K562 (cell line): ENCODE measurements around the gene TXNIP. TPM values are rescaled to one million over a fixed set of nuclear protein-coding genes. Genes with fewer than 3 reads are reported as not detected.

Experiments used
- CC2D1A ChIP-seq: fragments of 450-650 bp; IDR thresholded peaks from 2 replicates; pipeline ENCODE4 v1.6.1; 2017; ENCODE audit warnings: mild to moderate bottlenecking
- DACH1 ChIP-seq: fragments of 450-650 bp; IDR thresholded peaks from 2 replicates; pipeline ENCODE4 v1.6.1; 2018; ENCODE audit not compliant: partially characterized antibody
- FOXJ2 ChIP-seq: fragments of 200-800 bp; sonication (Bioruptor generic); IDR thresholded peaks from 2 replicates; pipeline ENCODE4 v1.6.1; 2016; ENCODE audit warnings: missing genetic modification characterization, missing compliant biosample characterization
- GABPB1 ChIP-seq: sonication (generic); formaldehyde crosslinking; IDR thresholded peaks from 2 replicates; pipeline ENCODE4 v1.8.0; 2022; ENCODE audit warnings: mild to moderate bottlenecking, missing genetic modification reagents
- GABPB2 ChIP-seq: fragments of 250-450 bp; sonication (Bioruptor Pico); conservative IDR thresholded peaks from 2 replicates; pipeline ENCODE4 v1.5.1; 2021; ENCODE audit warnings: mild to moderate bottlenecking
- KDM4B ChIP-seq, 2 experiments: fragments of 450-650 bp in 1 of 2; sonication (generic) in 1 of 2; IDR thresholded peaks; 2 replicates each; pipeline ENCODE4 v1.6.1; 2016 to 2017; ENCODE audit warnings: borderline replicate concordance in 2 of 2, antibody characterized with exemption in 1 of 2, low read depth in 1 of 2, mild to moderate bottlenecking in 1 of 2
- NCOA4 ChIP-seq: fragments of 450-650 bp; IDR thresholded peaks from 2 replicates; pipeline ENCODE4 v1.6.1; 2018; ENCODE audit warnings: mild to moderate bottlenecking; ENCODE audit not compliant: partially characterized antibody
- NKRF ChIP-seq: fragments of 450-650 bp; IDR thresholded peaks from 2 replicates; pipeline ENCODE4 v1.6.1; 2016; ENCODE audit warnings: borderline replicate concordance
- NR2C2 ChIP-seq, 2 experiments: fragments of 200-800 bp in 1 of 2; sonication (Bioruptor generic) in 1 of 2; sonication (generic) in 1 of 2; formaldehyde crosslinking in 1 of 2; IDR thresholded peaks; 2 replicates each; pipeline versions ENCODE4 v1.6.1 to v1.8.0; 2016 to 2022; ENCODE audit warnings: mild to moderate bottlenecking in 1 of 2, missing compliant biosample characterization in 1 of 2, missing genetic modification characterization in 1 of 2, missing genetic modification reagents in 1 of 2
- POLR2H ChIP-seq: IDR thresholded peaks from 2 replicates; pipeline ENCODE4 v1.6.1; 2016; ENCODE audit warnings: missing genetic modification characterization, low read depth, mild to moderate bottlenecking, control low read depth, missing compliant biosample characterization, moderate library complexity
- RAD21 ChIP-seq, 2 experiments: fragments of 250-450 bp in 1 of 2; fragments of 450-650 bp in 1 of 2; sonication (Bioruptor Pico) in 1 of 2; formaldehyde crosslinking in 1 of 2; IDR thresholded peaks in 1 of 2; conservative IDR thresholded peaks in 1 of 2; 2 replicates each; pipeline versions ENCODE4 v1.4.0 to v1.8.0; 2020 to 2022; ENCODE audit warnings: mild to moderate bottlenecking in 2 of 2, moderate library complexity in 1 of 2
- RCOR1 ChIP-seq, 2 experiments: IDR thresholded peaks; 2 replicates each; pipeline ENCODE4 v1.6.1; 2012; ENCODE audit warnings: low read depth in 2 of 2, low read length in 2 of 2, borderline replicate concordance in 1 of 2, improper control_type of control experiment in 1 of 2
- SMARCE1 ChIP-seq: fragments of 450-650 bp; IDR thresholded peaks from 2 replicates; pipeline ENCODE4 v1.7.1; 2016; ENCODE audit warnings: mild to moderate bottlenecking
- ZC3H11A ChIP-seq: IDR thresholded peaks from 2 replicates; pipeline ENCODE4 v1.6.1; 2012; ENCODE audit warnings: low read depth, low read length, improper control_type of control experiment
- ZFP1 ChIP-seq: fragments of 450-650 bp; formaldehyde crosslinking; IDR thresholded peaks from 2 replicates; pipeline ENCODE4 v1.4.0; 2020; ENCODE audit warnings: mild to moderate bottlenecking, mixed read lengths
- ZNF507 ChIP-seq: conservative IDR thresholded peaks from 2 replicates; pipeline ENCODE4 v1.6.1; 2017; ENCODE audit warnings: missing genetic modification characterization, missing compliant biosample characterization
- ZNF644 ChIP-seq: fragments of 200-800 bp; sonication (Bioruptor generic); IDR thresholded peaks from 2 replicates; pipeline ENCODE4 v1.6.1; 2016; ENCODE audit warnings: low read depth, missing genetic modification characterization, missing compliant biosample characterization
- polyA plus RNA-seq, 8 experiments: library from polyadenylated mRNA; depleted of rRNA in 4 of 8; stranded (reverse) in 5 of 8; unstranded in 3 of 8; fragments of >200 nt; fragmentation: Nextera tagmentation in 2 of 8; fragmentation: Illumina TruSeq in 1 of 8; extraction: Ambion mirVana in 2 of 8; extraction: Trizol in 1 of 8; gene quantifications; 2 replicates each; pipeline versions ENCODE4 v1.2.1 to v1.2.3, GENCODE V29; 2011 to 2014; ENCODE audit warnings: inconsistent platforms in 1 of 8, missing spikeins in 1 of 8
- total RNA-seq, 7 experiments: library from RNA; depleted of rRNA in 6 of 7; stranded (reverse); fragments of >200 nt in 6 of 7; fragmentation: Illumina TruSeq in 2 of 7; extraction: Trizol in 2 of 7; gene quantifications; 2 replicates each; pipeline versions ENCODE4 v1.2.1 to v1.2.3, GENCODE V29; 2011 to 2021; ENCODE audit warnings: low replicate concordance in 1 of 7
- TF ChIP-seq, protein P1 (sequence below): fragments of 250-450 bp; sonication (Bioruptor Pico); IDR thresholded peaks from 2 replicates; pipeline ENCODE4 v1.5.0; 2020; ENCODE audit warnings: mild to moderate bottlenecking
- TF ChIP-seq, protein P2 (sequence below): sonication (generic); formaldehyde crosslinking; IDR thresholded peaks from 2 replicates; pipeline ENCODE4 v1.8.0; 2022; ENCODE audit warnings: missing genetic modification reagents, mild to moderate bottlenecking, moderate library complexity, borderline replicate concordance
- TF ChIP-seq, protein P3 (sequence below): sonication (generic); formaldehyde crosslinking; IDR thresholded peaks from 2 replicates; pipeline ENCODE4 v1.8.0; 2022; ENCODE audit warnings: mild to moderate bottlenecking, missing genetic modification reagents
- TF ChIP-seq, protein P4 (sequence below): fragments of 450-650 bp; IDR thresholded peaks from 2 replicates; pipeline ENCODE4 v1.6.1; 2016; ENCODE audit warnings: low read depth, mild to moderate bottlenecking, moderate library complexity

TXNIP gene
- total and polyA plus RNA-seq, 9 of the 15 experiments (the other 6 are each of a cell fraction or from before 2014, with no cell fraction given): 120 to 499 (median 257) TPM

DNA sequence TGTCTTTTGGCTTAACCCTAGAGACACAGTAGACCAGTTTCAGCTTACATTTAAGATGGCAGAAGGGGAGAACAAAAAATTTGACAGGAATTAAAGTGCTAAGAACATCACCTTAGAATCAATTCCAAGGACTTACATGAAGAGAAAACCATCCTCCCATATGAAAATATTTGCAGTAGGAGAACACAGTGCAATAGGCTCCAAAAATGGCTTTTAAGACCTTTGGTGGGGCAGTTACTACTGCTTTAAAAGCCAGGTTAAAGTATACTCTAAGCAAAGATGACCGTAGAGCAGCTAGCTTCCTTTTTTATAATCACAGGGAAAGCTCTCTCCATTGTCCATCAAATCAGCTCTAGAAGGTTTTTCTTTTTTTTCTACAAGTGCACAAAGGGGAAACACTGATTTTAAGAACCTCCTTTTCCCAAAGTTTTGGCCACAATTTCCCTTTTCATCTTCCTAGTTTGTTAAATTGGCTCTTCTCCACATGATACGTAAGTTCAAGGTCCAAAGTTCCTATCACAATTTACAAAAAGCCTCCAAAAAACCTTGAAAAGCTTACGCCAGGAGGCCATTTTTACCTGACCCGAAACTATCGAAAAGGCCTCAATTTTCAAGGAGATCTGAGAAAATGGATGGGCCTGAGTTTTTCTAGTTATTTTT lies 3.3 kb downstream of the TXNIP start (continued):
- TF ChIP-seq ZNF507 (tag) (no peak), NCOA4 (no peak), ZFP1 (CRISPR knock-in tag) (no peak), FOXJ2 (tag) (no peak), CC2D1A (no peak), SMARCE1 (no peak), NKRF (no peak), POLR2H (tag) (peak; percentile 33), GABPB2 (CRISPR knock-in tag) (no peak), ZNF644 (tag) (no peak), KDM4B (IDR thresholded peaks at IDR 0.05; ENCODE audit: borderline replicate concordance in 2 of 2, low read depth in 1 of 2) (no peak), DACH1 (no peak), NR2C2 (CRISPR knock-in tag; IDR thresholded peaks at IDR 0.05) (no peak), NR2C2 (tag; IDR thresholded peaks at IDR 0.05) (peak; percentile 27; the same call in 1 of the 2 replicates), ZC3H11A (no peak), RAD21 (CRISPR knock-in tag; conservative IDR thresholded peaks at IDR 0.05 in 1 of 2, IDR thresholded peaks at IDR 0.05 in 1 of 2) (no peak), RCOR1 (IDR thresholded peaks at IDR 0.05; ENCODE audit: borderline replicate concordance in 1 of 2, low read depth in 2 of 2, low read length in 2 of 2) (no peak), GABPB1 (CRISPR knock-in tag) (no peak)
- TF ChIP-seq, protein P1, sequence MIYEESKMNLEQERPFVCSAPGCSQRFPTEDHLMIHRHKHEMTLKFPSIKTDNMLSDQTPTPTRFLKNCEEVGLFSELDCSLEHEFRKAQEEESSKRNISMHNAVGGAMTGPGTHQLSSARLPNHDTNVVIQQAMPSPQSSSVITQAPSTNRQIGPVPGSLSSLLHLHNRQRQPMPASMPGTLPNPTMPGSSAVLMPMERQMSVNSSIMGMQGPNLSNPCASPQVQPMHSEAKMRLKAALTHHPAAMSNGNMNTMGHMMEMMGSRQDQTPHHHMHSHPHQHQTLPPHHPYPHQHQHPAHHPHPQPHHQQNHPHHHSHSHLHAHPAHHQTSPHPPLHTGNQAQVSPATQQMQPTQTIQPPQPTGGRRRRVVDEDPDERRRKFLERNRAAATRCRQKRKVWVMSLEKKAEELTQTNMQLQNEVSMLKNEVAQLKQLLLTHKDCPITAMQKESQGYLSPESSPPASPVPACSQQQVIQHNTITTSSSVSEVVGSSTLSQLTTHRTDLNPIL: no peak
- TF ChIP-seq, protein P2, sequence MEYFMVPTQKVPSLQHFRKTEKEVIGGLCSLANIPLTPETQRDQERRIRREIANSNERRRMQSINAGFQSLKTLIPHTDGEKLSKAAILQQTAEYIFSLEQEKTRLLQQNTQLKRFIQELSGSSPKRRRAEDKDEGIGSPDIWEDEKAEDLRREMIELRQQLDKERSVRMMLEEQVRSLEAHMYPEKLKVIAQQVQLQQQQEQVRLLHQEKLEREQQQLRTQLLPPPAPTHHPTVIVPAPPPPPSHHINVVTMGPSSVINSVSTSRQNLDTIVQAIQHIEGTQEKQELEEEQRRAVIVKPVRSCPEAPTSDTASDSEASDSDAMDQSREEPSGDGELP: no peak
- TF ChIP-seq, protein P3, sequence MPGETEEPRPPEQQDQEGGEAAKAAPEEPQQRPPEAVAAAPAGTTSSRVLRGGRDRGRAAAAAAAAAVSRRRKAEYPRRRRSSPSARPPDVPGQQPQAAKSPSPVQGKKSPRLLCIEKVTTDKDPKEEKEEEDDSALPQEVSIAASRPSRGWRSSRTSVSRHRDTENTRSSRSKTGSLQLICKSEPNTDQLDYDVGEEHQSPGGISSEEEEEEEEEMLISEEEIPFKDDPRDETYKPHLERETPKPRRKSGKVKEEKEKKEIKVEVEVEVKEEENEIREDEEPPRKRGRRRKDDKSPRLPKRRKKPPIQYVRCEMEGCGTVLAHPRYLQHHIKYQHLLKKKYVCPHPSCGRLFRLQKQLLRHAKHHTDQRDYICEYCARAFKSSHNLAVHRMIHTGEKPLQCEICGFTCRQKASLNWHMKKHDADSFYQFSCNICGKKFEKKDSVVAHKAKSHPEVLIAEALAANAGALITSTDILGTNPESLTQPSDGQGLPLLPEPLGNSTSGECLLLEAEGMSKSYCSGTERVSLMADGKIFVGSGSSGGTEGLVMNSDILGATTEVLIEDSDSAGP (CRISPR knock-in tag): no peak
- TF ChIP-seq, protein P4, sequence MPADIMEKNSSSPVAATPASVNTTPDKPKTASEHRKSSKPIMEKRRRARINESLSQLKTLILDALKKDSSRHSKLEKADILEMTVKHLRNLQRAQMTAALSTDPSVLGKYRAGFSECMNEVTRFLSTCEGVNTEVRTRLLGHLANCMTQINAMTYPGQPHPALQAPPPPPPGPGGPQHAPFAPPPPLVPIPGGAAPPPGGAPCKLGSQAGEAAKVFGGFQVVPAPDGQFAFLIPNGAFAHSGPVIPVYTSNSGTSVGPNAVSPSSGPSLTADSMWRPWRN: no peak
